NCI-H1694 treated with DMSO at 0.1 percent for 48 hours (cell line): Measurements from ENCODE around the gene ARMC3.
A peak's percentile ranks its signal among the peaks of the same experiment; 100 is the strongest.

Source experiments
- DNase-seq: peaks from one replicate; lab custom pipeline; 2025; lab: John Stamatoyannopoulos, UW

ARMC3 gene

DNA sequence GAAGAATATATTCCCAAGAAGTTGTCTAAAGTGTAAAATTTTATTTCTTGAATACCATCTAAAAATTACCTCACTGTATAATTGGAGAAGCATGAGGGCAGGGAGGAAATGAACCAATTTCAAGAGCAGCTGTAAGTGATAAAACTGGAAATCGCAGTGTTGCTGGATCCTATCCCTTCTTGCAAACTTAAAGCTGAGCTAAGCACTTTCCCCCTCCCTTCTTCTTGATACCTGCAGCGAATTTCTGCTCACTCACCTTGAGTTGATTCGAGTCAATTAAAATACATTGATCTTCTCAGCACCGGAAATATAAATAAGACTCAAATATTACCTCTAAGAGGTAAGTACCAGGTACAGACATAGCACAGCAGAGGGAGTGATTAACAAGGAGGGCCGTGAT is 65.5 kb downstream of the ARMC3 start:
- no peak for DNase-seq

DNA sequence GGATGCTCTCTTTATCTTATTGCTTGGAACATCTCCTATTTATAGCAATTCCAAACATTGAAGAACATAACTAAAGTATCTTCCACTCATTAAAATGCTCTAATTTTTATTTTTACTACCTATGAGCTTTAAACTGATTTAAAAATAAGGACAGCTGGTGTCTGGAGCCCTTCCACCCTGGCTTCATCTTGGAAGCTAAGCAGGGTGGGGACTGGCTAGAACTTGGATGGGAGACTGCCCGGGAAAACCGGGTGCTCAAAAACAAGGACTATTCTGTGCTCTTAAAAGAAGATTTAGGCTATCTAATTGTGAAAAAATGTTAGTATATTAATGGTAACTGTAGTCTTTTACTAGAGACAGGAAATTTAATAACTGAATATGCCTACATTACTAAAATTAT is 69.2 kb downstream of the ARMC3 start:
- DNase-seq, result peak; percentile 16

DNA sequence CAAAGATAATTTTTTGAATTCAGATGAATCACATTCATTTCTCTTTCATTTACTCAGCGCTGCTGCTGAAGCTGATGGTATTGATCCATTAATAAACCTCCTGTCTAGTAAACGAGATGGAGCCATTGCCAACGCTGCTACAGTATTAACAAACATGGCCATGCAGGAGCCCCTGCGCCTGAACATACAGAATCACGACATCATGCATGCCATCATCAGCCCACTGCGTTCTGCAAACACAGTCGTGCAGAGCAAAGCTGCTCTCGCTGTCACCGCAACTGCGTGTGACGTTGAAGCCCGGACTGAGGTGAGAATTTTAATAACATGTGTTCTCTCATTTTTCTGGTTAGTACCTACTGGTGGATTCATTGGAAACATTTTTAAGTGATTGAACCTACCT is 70.2 kb downstream of the ARMC3 start:
- no peak for DNase-seq

DNA sequence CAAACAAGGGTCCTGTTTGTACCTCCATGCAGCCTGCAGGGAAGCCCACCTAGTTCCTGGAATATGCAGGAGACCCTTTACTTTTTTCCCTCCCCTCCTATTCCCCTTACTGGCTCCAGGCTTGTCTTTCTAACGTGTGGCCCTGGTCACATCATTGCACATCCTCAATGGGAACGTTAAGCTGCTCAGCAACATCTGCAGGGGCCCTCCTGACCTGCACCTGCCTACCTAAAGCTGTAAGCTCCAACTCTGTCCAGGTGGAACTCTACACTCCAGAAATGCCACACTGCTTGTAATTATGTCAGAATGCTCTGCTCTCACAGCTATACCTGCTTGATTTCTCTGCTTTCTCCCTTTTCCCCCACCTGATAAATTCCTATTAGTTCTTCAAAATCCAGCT is 72.1 kb downstream of the ARMC3 start:
- no peak for DNase-seq

DNA sequence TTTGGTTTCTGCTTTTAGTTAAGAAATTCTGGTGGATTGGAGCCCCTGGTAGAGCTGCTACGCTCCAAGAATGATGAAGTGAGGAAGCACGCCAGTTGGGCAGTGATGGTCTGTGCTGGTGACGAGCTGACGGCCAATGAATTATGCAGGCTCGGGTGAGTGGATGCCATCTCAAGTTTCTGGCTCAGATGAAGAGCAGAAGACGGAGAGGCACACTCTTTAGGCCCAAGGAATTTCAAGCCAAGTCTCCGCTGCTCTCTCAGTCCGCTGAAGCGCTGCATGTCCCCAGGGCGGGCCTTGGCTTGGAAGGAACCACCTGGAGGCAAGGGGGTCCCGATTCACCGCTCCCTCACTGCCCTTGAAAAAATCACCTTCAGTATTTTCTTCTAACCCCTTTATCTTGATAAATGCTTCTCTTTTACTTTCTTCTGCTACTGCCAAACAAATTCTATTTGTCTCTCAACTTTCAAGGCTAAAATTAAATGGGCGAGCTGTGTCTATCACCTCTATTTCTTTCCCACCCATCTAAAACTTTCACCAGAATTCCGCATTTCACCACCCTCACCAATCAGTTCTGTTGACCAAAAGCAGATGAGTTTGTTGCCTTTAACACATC is 74.2 kb downstream of the ARMC3 start:
- DNase-seq, result no peak

DNA sequence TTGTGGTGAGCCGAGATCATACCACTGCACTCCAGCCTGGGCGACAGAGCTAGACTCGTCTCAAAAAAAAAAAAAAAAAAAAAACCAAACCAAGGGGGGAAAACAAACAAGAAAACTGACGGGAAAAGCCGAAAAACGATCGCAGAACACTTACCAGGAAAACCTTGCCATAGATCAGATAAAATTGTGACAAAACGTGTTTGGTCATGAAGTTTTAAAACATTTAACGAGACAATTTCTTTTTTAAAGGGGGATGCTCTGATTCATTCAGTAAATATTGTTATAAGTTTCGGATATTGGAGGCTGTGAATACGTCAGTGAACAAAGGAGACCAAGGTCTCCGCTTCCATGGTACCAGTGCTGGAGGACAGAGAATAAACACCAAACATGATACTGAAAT is 77.3 kb downstream of the ARMC3 start:
- no peak for DNase-seq

GRCh38 chr10:23013581-23014335 is 85.9 kb downstream of the ARMC3 start:
- DNase-seq, result no peak

- no peak for DNase-seq
Observed at GRCh38 chr10:23015021-23015707, 87.3 kb downstream of the ARMC3 start.

GRCh38 chr10:23016636-23017035 is 88.8 kb downstream of the ARMC3 start:
- no peak for DNase-seq

DNA sequence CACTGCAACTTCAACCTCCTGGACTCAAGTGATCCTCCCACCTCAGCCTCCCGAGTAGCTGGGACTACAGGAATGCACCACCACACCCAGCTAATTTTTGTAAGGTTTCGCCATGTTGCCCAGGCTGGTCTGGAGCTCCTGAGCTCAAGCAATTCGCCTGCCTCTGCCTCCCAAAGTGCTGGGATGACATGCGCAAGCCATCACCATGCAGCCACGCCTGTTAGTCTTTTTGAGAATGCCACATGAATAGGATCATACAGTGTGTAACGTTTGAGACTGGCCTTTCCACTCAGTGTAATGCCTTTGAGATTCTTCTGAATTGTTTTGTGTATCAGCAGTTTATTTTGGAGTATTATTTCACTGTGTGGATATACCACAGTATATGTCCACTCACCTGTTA is 91.8 kb downstream of the ARMC3 start:
- no peak for DNase-seq

DNA sequence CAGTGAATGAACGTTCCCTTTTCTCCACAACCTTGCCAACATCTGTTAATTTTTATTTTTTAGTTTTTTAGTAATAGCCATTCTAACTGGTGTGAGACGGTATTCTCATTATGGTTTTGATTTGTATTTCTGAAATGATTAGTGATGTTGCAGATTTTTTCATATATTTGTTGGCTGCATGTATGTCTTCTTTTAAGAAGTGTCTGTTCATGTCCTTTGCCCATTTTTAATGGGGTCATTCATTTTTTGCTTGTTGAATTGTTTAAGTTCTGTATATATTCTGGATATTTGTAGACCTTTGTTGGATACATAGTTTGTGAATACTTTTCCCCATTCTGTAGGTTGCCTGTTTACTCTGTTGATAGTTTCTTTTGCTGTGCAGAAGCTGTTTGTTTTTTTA is 93.6 kb downstream of the ARMC3 start:
- no peak for DNase-seq

- DNase-seq, result no peak
Observed at GRCh38 chr10:23024002-23024401, 96.1 kb downstream of the ARMC3 start.

GRCh38 chr10:23031318-23031717 is 103.5 kb downstream of the ARMC3 start:
- DNase-seq, result no peak

DNA sequence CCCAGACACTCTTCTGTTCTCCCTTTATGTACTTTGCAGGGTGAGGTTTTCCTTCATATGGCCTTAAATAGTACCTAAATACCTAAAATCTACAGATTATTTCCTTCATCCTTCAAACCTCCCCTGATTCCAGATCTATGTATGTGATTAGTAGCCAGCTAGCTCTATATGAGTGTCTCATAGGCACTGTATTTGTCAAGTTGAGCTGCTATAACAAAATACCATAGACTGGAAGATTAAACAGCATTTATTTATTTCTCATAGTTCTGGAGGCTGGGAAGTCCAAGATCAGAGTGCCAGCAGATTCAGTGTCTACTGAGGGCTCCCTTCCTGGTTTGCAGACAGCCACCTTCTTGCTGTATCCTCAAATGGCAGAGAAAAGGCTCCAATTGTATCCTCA is 106.9 kb downstream of the ARMC3 start:
- no peak for DNase-seq

GRCh38 chr10:23035569-23035968 is 107.7 kb downstream of the ARMC3 start:
- no peak for DNase-seq

GRCh38 chr10:23037152-23037551 is 109.3 kb downstream of the ARMC3 start:
- no peak for DNase-seq

DNA sequence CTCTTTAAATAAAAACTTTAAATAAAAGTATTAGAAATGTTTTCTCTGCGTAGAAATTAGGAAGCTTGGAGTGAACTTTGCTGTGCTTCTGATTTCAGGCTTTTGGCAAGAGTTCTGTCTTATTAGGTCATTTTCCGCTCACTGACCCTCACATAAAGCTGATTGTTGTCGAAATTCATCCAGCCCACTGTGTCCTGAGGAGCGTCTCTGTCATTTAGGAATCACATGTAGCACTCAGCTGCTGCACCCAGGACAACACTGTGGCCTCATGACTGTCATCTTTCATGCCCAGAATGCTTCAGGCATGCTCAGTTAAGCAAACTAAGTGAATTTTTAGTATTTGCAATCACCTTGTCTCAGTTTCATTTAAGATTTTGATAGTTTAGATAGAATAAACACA is 109.7 kb downstream of the ARMC3 start:
- DNase-seq, result no peak

- no peak for DNase-seq
Observed at GRCh38 chr10:23038172-23038571, 110.3 kb downstream of the ARMC3 start.

DNA sequence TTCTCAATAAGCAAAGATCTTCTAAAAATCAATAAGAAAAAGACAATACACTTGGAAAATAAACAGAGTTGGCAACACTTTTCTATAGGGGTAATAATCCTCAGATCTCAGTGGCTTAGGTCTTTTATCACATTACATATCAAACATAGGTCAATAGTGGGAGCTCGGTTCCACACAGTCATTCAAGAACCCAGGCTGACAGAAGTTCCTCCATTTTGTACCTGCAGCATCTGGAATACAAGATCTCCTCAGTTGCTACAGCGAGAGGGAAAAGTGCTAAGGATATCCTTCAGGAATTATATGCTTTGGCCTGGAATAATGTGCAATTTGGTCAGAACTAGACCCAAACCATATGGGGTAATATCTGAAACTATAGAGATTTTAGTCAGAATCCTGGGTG is 112.1 kb downstream of the ARMC3 start:
- DNase-seq, result no peak

- no peak for DNase-seq
Observed at GRCh38 chr10:23046027-23046426, 118.2 kb downstream of the ARMC3 start.

GRCh38 chr10:23047201-23048050 is 119.6 kb downstream of the ARMC3 start:
- no peak for DNase-seq

- no peak for DNase-seq
Observed at GRCh38 chr10:23048191-23048590, 120.3 kb downstream of the ARMC3 start.
